Psoas muscle (tissue), 8 donors: ENCODE results near the gene TBCD. TPM values are rescaled to one million over a fixed set of nuclear protein-coding genes. Genes with fewer than 3 reads are reported as not detected.

Experiments
- ATAC-seq, 4 donors: fragments of 200-7000 bp; cut with Tn5 transposase; one replicate each; pipeline ENCODE4 v1.9.1; 2020; ENCODE audit warnings: moderate library complexity in 3 of 4, mild to moderate bottlenecking in 2 of 4
- DNase-seq, 2 donors: peaks; one replicate each; pipeline ENCODE4 v3.0.0-alpha.2; 2020
- H3K27ac ChIP-seq: fragments of 200-600 bp; one replicate; pipeline ENCODE4 v1.8.0; 2022
- H3K27me3 ChIP-seq, 3 donors: fragments of 200-600 bp in 1 of 3; one replicate each; pipeline versions ENCODE4 v1.6.1 to v1.8.0; 2013 to 2022; ENCODE audit warnings: low read length in 2 of 3, mild to moderate bottlenecking in 2 of 3, moderate library complexity in 1 of 3; ENCODE audit not compliant: insufficient read depth in 3 of 3
- H3K36me3 ChIP-seq, 2 donors: fragments of 200-600 bp in 1 of 2; one replicate each; pipeline versions ENCODE4 v1.6.1 to v1.8.0; 2013 to 2022; ENCODE audit warnings: low read depth in 1 of 2, mild to moderate bottlenecking in 1 of 2, moderate library complexity in 1 of 2; ENCODE audit not compliant: insufficient read depth in 1 of 2
- H3K4me1 ChIP-seq: fragments of 200-600 bp; one replicate; pipeline ENCODE4 v1.8.0; 2022
- H3K4me3 ChIP-seq: fragments of 200-600 bp; one replicate; pipeline ENCODE4 v1.8.0; 2022; ENCODE audit warnings: mild to moderate bottlenecking
- H3K9me3 ChIP-seq: fragments of 200-600 bp; one replicate; pipeline ENCODE4 v1.8.0; 2022
- WGBS, 3 donors: extraction: QIAGEN DNeasy Blood & Tissue Kit; methylation state at CpG; one replicate each; pipeline versions ENCODE4 v1.1.6 to v1.1.7; 2013; 5-methylcytosine and 5-hydroxymethylcytosine counted together
- intact Hi-C, 2 donors: fragments of 100-400 bp; cut with DNase I; formaldehyde crosslinking; loops; one replicate each; pipeline versions ENCODE4 v1.11.0 to v1.14.2; 2022
- polyA plus RNA-seq, 3 donors: library from polyadenylated mRNA; stranded (reverse); fragments of 200-250 nt; gene quantifications; one replicate each; pipeline ENCODE4 v1.2.3, GENCODE V29; 2013
- total RNA-seq, 4 donors: library from RNA; stranded (reverse); fragmentation: NEBNext Ultra II Directional in 2 of 4; extraction: Animal tissue kit (Norgen Biotek cat#: 25700) in 2 of 4; gene quantifications; one replicate each; pipeline versions ENCODE4 v1.2.1 to v1.2.4, GENCODE V29; 2021 to 2023
- TF ChIP-seq, protein P1 (sequence below): fragments of 200-600 bp; IDR thresholded peaks from one replicate; pipeline ENCODE4 v1.8.0; 2022; ENCODE audit warnings: antibody characterized with exemption
- donor health status: healthy with polysubstance abuse.
- donor health status: DM: no; HTN: no; CAD: no; lungs with moderate emphysema.
- donor health status: Bipolar disorder and iron deficiency.
- donor health status: healthy.
- donor health status: DM: yes; HTN: yes; CAD: no.
- donor health status: DM: no; HTN: no; CAD: no.
- donor health status: DM: no; HTN: no; CAD: no.
- donor health status: DM: yes; HTN: yes; CAD: no.

Gene TBCD
- total and polyA plus RNA-seq, 7 donors = 28.2 to 65.0 (median 36.5) TPM

DNA sequence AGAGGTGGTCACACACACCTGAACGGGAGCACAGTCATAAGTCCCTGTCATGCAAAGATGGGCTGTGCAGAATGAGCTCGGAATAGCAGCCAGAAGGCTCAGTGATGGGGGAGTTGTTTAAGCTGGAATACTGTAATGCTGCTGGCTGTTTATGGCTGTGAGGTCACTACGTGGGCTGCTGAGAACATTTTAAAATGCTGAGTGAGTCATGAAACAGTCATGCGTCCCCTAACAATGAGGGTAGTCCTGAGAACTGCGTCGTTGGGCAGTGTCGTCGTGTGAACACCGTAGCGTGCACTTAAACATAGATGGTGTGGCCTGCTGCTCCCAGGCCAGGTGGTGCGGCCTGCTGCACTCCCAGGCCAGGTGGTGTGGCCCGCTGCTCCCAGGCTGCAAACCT, 39.7 kb downstream of the TBCD start:
- Histone ChIP-seq H3K4me3 (no peak overlapping the region), H3K27me3 (no peaks in the 10 kb centered on the region), H3K4me1 (peaks cover 22% of the 10 kb centered on the region), H3K9me3 (no peaks in the 10 kb centered on the region), H3K27ac (no peak overlapping the region), H3K36me3 (no peaks in the 10 kb centered on the region)
- intact Hi-C loops = no loop called here
- ATAC-seq = no peak
- WGBS, 3 donors = 87 to 88% (median 87%) methylated on average over 12 of the region's 12 CpGs
- TF ChIP-seq, protein P1, sequence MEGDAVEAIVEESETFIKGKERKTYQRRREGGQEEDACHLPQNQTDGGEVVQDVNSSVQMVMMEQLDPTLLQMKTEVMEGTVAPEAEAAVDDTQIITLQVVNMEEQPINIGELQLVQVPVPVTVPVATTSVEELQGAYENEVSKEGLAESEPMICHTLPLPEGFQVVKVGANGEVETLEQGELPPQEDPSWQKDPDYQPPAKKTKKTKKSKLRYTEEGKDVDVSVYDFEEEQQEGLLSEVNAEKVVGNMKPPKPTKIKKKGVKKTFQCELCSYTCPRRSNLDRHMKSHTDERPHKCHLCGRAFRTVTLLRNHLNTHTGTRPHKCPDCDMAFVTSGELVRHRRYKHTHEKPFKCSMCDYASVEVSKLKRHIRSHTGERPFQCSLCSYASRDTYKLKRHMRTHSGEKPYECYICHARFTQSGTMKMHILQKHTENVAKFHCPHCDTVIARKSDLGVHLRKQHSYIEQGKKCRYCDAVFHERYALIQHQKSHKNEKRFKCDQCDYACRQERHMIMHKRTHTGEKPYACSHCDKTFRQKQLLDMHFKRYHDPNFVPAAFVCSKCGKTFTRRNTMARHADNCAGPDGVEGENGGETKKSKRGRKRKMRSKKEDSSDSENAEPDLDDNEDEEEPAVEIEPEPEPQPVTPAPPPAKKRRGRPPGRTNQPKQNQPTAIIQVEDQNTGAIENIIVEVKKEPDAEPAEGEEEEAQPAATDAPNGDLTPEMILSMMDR = no peak
- DNase-seq = no peak

DNA sequence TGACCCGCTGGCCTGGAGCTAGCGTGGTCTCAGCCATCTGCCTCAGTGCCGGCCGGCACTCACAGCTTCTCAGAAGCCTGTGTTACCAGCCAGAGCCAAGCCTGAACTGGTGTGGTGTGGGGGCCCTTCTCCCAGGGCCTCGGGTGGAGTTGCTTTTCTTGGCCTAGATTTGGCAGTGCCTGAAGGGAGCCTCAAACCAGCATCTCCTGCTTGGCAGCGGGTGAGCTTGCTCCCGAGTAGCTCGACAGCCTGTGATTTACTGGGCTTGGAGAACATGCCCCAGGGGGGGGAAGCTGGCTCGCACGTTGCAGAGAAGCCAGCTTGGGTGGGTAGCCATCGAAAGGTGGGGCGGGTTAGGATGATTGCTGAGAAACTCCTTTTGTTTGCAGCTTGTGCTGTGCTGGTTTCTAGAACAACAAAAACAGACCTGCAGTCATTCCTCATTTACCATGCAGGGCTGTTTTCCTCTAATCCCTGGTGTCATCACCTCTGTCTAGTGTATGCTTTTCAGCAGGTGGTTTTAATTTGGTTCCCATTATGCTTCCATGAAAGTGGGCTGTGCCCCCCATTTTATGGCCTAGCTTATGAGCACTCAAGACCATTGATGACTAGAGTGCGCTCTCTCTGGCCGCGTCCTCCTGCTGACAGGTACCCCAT, 42.2 kb downstream of the TBCD start:
- Histone ChIP-seq H3K27ac (peak overlapping the region; percentile 55), H3K9me3 (no peaks in the 10 kb centered on the region), H3K27me3 (no peaks in the 10 kb centered on the region), H3K4me3 (no peak overlapping the region), H3K4me1 (peaks cover 5% of the 10 kb centered on the region), H3K36me3 (peaks cover 0 to 5% of the 10 kb centered on the region in 2 donors)
- intact Hi-C loops = no loop called here
- TF ChIP-seq, protein P1 = no peak
- DNase-seq (no peak), ATAC-seq (peak in 2 of 4 donors; percentile 26 to 37)
- 53 to 64% (median 59%) methylated on average over 15 of the region's 15 CpGs for WGBS, 3 donors

DNA sequence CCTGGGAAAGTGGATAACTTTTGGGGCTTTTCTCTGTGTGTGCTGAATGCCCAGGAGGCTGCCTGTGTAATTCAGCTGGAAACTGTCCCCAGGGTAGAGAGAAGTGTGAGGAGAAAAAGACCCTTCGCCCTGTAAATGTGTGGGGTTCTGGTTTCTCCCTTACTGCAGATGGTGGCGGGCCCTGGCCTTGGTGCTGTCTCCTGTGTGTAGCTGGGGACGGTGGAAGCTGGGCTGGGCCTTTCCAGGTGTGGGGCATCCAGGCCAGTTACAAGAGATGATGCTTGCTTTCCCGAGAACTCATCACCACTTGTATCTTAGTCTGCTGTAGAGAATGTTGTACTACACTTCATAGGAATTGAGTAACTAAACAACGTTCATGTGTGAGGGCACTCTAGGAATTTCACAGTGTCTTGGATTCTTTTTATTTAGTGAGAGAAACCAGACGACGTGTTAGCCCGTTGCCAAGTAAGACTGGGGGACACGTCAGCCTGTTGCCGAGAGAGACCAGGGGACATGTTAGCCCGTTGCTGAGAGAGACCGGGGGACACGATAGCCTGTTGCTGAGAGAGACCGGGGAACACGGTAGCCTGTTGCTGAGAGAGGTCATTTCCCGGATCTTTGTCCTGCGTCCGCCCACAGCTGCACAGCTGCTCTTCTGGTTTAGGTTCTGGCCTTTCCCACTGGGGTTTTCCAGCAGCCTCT, 43.1 kb downstream of the TBCD start:
- WGBS, 3 donors = 51 to 67% (median 62%) methylated on average over 18 of the region's 18 CpGs
- TF ChIP-seq, protein P1 = no peak
- Histone ChIP-seq H3K9me3 (no peaks in the 10 kb centered on the region), H3K36me3 (peaks cover 0 to 8% of the 10 kb centered on the region in 2 donors), H3K27me3 (no peaks in the 10 kb centered on the region), H3K4me3 (no peak overlapping the region), H3K27ac (peak overlapping the region; percentile 55), H3K4me1 (peaks cover 5% of the 10 kb centered on the region)
- no peak for DNase-seq
- intact Hi-C loops = no loop called here
- peak; percentile 38 to 60 (median 44) for ATAC-seq

DNA sequence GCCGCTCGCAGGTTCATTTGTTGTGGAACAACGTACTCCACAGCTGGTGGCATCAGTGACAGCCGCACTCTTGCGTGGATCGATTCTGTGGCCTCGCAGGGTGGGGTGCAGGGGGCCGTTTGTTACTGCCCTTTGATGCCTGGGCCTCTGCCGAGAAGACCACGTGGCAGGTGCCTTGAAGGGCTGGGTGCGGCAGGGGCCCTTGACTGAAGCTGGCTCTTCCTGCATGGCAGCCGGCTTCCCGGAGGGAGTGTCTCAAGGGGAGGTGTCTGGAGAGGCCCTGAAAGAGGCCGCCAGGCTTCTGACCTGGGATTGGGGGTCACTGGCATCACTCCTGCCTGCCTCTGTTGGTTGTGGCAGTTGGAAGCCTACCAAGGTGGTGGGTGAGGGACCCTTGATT, 43.8 kb downstream of the TBCD start:
- TF ChIP-seq, protein P1 = no peak
- H3K4me1 ChIP-seq = peaks cover 5% of the 10 kb centered on the region
- intact Hi-C loops = no loop called here
- no peak for DNase-seq
- H3K36me3 ChIP-seq = peaks cover 0 to 8% of the 10 kb centered on the region in 2 donors
- ATAC-seq = no peak
- no peaks in the 10 kb centered on the region for H3K9me3 ChIP-seq
- 66 to 76% (median 72%) methylated on average over 14 of the region's 14 CpGs for WGBS, 3 donors
- H3K4me3 ChIP-seq = no peak overlapping the region
- H3K27me3 ChIP-seq = no peaks in the 10 kb centered on the region
- H3K27ac ChIP-seq = peak overlapping the region; percentile 46
